A673 (cell line): ENCODE results near the gene EDA.

ENCODE experiments used
- EZH2 ChIP-seq: fragments of 200-600 bp; sonication (generic); IDR thresholded peaks from 2 replicates; pipeline ENCODE4 v1.6.1; 2017; ENCODE audit warnings: borderline replicate concordance, low read depth, mild to moderate bottlenecking, mixed read lengths, antibody characterized with exemption, low read length; ENCODE audit not compliant: poor library complexity, severe bottlenecking
- TF ChIP-seq, protein P1 (sequence below): fragments of 300-800, 200-600 bp; sonication (generic); conservative IDR thresholded peaks from 2 replicates; pipeline ENCODE4 v1.5.1; 2017; ENCODE audit warnings: low read depth, mild to moderate bottlenecking, antibody characterized with exemption, low read length, moderate library complexity, mixed read lengths

DNA sequence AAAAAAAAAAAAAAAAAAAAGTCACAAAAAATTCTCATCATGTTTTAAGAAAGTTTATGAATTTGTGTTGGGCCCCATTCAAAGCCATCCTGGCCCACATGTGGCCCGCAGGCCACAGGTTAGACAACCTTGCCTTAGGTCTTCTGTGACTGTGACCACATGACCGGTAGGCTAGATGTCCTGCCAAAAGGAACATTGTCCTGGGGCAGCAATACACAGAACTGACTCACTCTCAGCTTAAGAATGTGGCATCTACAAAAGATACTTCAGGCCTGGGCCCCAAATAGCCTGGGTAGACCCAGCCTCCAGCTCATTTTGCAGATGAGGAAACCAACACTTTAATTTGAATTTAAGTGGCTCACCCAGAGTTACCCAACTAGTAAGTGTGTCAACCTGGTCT lies 423.8 kb downstream of the EDA start:
- TF ChIP-seq, protein P1, sequence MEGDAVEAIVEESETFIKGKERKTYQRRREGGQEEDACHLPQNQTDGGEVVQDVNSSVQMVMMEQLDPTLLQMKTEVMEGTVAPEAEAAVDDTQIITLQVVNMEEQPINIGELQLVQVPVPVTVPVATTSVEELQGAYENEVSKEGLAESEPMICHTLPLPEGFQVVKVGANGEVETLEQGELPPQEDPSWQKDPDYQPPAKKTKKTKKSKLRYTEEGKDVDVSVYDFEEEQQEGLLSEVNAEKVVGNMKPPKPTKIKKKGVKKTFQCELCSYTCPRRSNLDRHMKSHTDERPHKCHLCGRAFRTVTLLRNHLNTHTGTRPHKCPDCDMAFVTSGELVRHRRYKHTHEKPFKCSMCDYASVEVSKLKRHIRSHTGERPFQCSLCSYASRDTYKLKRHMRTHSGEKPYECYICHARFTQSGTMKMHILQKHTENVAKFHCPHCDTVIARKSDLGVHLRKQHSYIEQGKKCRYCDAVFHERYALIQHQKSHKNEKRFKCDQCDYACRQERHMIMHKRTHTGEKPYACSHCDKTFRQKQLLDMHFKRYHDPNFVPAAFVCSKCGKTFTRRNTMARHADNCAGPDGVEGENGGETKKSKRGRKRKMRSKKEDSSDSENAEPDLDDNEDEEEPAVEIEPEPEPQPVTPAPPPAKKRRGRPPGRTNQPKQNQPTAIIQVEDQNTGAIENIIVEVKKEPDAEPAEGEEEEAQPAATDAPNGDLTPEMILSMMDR, result no peak
- no peak for TF ChIP-seq EZH2
